HepG2 (cell line): Measurements from ENCODE around the gene LSM2. TPM values are rescaled to one million over a fixed set of nuclear protein-coding genes. Genes with fewer than 3 reads are reported as not detected.
"Not testable (repeated sequence)": the region's sequence is repeated elsewhere in the genome, so short reads cannot be mapped to it uniquely, and the experiment has no call there.

Experiments used
- ATAC-seq: fragments of 200-7000 bp; cut with Tn5 transposase; 3 replicates; pipeline ENCODE4 v1.9.1; 2020; ENCODE audit warnings: mild to moderate bottlenecking, moderate library complexity
- BruUV-seq: library from RNA; stranded (reverse); fragments of 400-500 nt; replicated peaks from 2 replicates; lab custom pipeline; 2021; lab: Mats Ljungman, UMichigan
- CTCF ChIA-PET: fragments of 300-600 bp; formaldehyde crosslinking; extraction: SDS; loops from one replicate; lab custom pipeline; 2021; ENCODE audit warnings: low total read pairs, inconsistent platforms, low intra/inter-chr PET ratio; lab: Yijun Ruan, JAX
- POLR2A ChIA-PET: fragments of 350-600 bp; sonication (Branson Sonifier 250); formaldehyde crosslinking; loops from one replicate; lab custom pipeline; 2020; ENCODE audit warnings: antibody characterized with exemption, inconsistent platforms; lab: Yijun Ruan, JAX
- DNase-seq: peaks from one replicate; pipeline ENCODE4 v3.0.0-alpha.2; 2015; ENCODE audit warnings: low spot score
- FAIRE-seq: peaks from 3 replicates; lab custom pipeline; 2011; peaks lifted over from hg19 to GRCh38; lab: Jason Lieb, UNC
- H2AFZ ChIP-seq: one replicate; pipeline ENCODE4 v1.6.1; 2011; ENCODE audit warnings: low read length, inconsistent platforms
- H3K27ac ChIP-seq: fragments of 300-600 bp; 3 replicates; pipeline ENCODE4 v1.8.0; 2011; ENCODE audit warnings: mixed run types, mild to moderate bottlenecking, mixed read lengths, low read length, inconsistent platforms; ENCODE audit not compliant: insufficient read depth; ENCODE audit errors: extremely low read length
- H3K27me3 ChIP-seq, 2 experiments: fragments of 200-600 bp in 1 of 2; 2 replicates in 1 of 2; 3 replicates in 1 of 2; pipeline versions ENCODE4 v1.6.0 to v1.8.0; 2011; ENCODE audit warnings: low read length in 2 of 2, mild to moderate bottlenecking in 2 of 2, moderate library complexity in 2 of 2, inconsistent platforms in 1 of 2; ENCODE audit not compliant: insufficient read depth in 2 of 2, control insufficient read depth in 1 of 2
- H3K36me3 ChIP-seq, 2 experiments: fragments of 200-600 bp in 1 of 2; replicated peaks in 1 of 2; 2 replicates in 1 of 2; 3 replicates in 1 of 2; pipeline versions ENCODE4 v1.5.1 to v1.8.0; 2011; ENCODE audit warnings: low read length in 2 of 2, inconsistent platforms in 1 of 2; ENCODE audit not compliant: insufficient read depth in 2 of 2, control insufficient read depth in 1 of 2
- H3K4me1 ChIP-seq: 2 replicates; pipeline ENCODE4 v1.5.1; 2012; ENCODE audit warnings: low read length, inconsistent platforms; ENCODE audit not compliant: insufficient read depth
- H3K4me2 ChIP-seq: 2 replicates; pipeline ENCODE4 v1.6.0; 2011; ENCODE audit warnings: low read depth, low read length, inconsistent platforms
- H3K4me3 ChIP-seq, 3 experiments: fragments of 200-600 bp in 1 of 3; sonication (generic), shearing (Covaris generic) in 1 of 3; replicated peaks in 1 of 3; 2 replicates each; pipeline ENCODE4 v1.5.1; 2011 to 2016; ENCODE audit warnings: low read length in 3 of 3, inconsistent platforms in 2 of 3, low read depth in 2 of 3, mild to moderate bottlenecking in 2 of 3, control low read depth in 1 of 3, mixed read lengths in 1 of 3; ENCODE audit not compliant: insufficient read depth in 1 of 3
- H3K79me2 ChIP-seq: one replicate; pipeline ENCODE4 v1.6.1; 2011; ENCODE audit warnings: low read length, inconsistent platforms; ENCODE audit not compliant: insufficient read depth
- H3K9ac ChIP-seq: 2 replicates; pipeline ENCODE4 v1.6.0; 2011; ENCODE audit warnings: mild to moderate bottlenecking, low read depth, low read length, inconsistent platforms; ENCODE audit not compliant: insufficient read depth
- H3K9me3 ChIP-seq: 2 replicates; pipeline ENCODE4 v1.5.1; 2012; ENCODE audit warnings: mild to moderate bottlenecking, low read length
- H4K20me1 ChIP-seq: 2 replicates; pipeline ENCODE4 v1.6.0; 2011; ENCODE audit warnings: inconsistent platforms, mild to moderate bottlenecking, low read length, moderate library complexity; ENCODE audit not compliant: insufficient read depth
- DDIT3 ChIP-seq: sonication (generic); formaldehyde crosslinking; IDR thresholded peaks from 2 replicates; pipeline ENCODE4 v1.4.0; 2020; ENCODE audit warnings: mild to moderate bottlenecking, missing genetic modification reagents
- IKZF1 ChIP-seq: fragments of 450-650 bp; IDR thresholded peaks from 2 replicates; pipeline ENCODE4 v1.7.1; 2016
- IKZF5 ChIP-seq: IDR thresholded peaks from 2 replicates; pipeline ENCODE4 v1.6.1; 2018; ENCODE audit warnings: missing genetic modification reagents, mild to moderate bottlenecking, missing compliant biosample characterization
- IRF2 ChIP-seq: IDR thresholded peaks from 2 replicates; pipeline ENCODE4 v1.6.1; 2018; ENCODE audit warnings: missing genetic modification reagents, missing compliant biosample characterization
- MED8 ChIP-seq: sonication (generic); formaldehyde crosslinking; IDR thresholded peaks from 2 replicates; pipeline ENCODE4 v1.8.1; 2023; ENCODE audit warnings: mild to moderate bottlenecking, missing genetic modification reagents; ENCODE audit not compliant: insufficient replicate concordance
- MTF2 ChIP-seq: sonication (generic); formaldehyde crosslinking; IDR thresholded peaks from 2 replicates; pipeline ENCODE4 v1.5.0; 2020; ENCODE audit warnings: missing genetic modification reagents, borderline replicate concordance
- PAF1 ChIP-seq: IDR thresholded peaks from 2 replicates; pipeline ENCODE4 v1.6.1; 2016; ENCODE audit warnings: missing genetic modification reagents, missing compliant biosample characterization
- TBX2 ChIP-seq: sonication (generic); formaldehyde crosslinking; IDR thresholded peaks from 2 replicates; pipeline ENCODE4 v1.5.0; 2020; ENCODE audit warnings: missing genetic modification reagents, mild to moderate bottlenecking, borderline replicate concordance
- ZBTB33 ChIP-seq: sonication (generic); formaldehyde crosslinking; IDR thresholded peaks from 2 replicates; pipeline ENCODE4 v1.4.0; 2020; ENCODE audit warnings: missing genetic modification reagents
- ZC3H4 ChIP-seq: sonication (generic); formaldehyde crosslinking; IDR thresholded peaks from 2 replicates; pipeline ENCODE4 v1.4.0; 2020; ENCODE audit warnings: missing genetic modification reagents, borderline replicate concordance
- ZNF10 ChIP-seq: sonication (generic); formaldehyde crosslinking; IDR thresholded peaks from 2 replicates; pipeline ENCODE4 v1.4.0; 2020; ENCODE audit warnings: mild to moderate bottlenecking, low read depth, missing genetic modification reagents, borderline replicate concordance
- ZNF468 ChIP-seq: sonication (generic); formaldehyde crosslinking; IDR thresholded peaks from 2 replicates; pipeline ENCODE4 v1.8.0; 2022; ENCODE audit warnings: mild to moderate bottlenecking, moderate library complexity, missing genetic modification reagents
- ZNF770 ChIP-seq: sonication (generic); formaldehyde crosslinking; IDR thresholded peaks from 2 replicates; pipeline ENCODE4 v1.5.0; 2020; ENCODE audit warnings: mild to moderate bottlenecking, missing genetic modification reagents
- WGBS: methylation state at CpG from one replicate; pipeline ENCODE4 v1.1.6; 2017; ENCODE audit warnings: low lambda C conversion rate; 5-methylcytosine and 5-hydroxymethylcytosine counted together
- in situ Hi-C: cut with HindIII; loops from 2 replicates; pipeline ENCODE4 v1.10.0; 2017; ENCODE audit warnings: low pct_unique_long_range_greater_than_20kb; ENCODE audit not compliant: extremely low pct_ligation_motif_present
- intact Hi-C: fragments of 100-400 bp; cut with micrococcal nuclease; formaldehyde crosslinking; loops from one replicate; pipeline ENCODE4 v1.10.0; 2022; ENCODE audit not compliant: unreplicated experiment
- polyA plus RNA-seq, 8 experiments: library from polyadenylated mRNA; depleted of rRNA in 3 of 8; stranded (reverse) in 7 of 8; unstranded in 1 of 8; fragments of >200 nt; fragmentation: Illumina TruSeq in 4 of 8; extraction: Trizol in 4 of 8; gene quantifications; 2 replicates each; pipeline versions ENCODE4 v1.2.1 to v1.2.3, GENCODE V29; 2011 to 2016; ENCODE audit warnings: low read depth in 4 of 8, missing spikeins in 1 of 8, mixed read lengths in 1 of 8; ENCODE audit not compliant: insufficient read depth in 1 of 8
- total RNA-seq, 5 experiments: library from RNA; depleted of rRNA; stranded (reverse); fragments of >200 nt; fragmentation: Illumina TruSeq; extraction: Trizol; gene quantifications; 2 replicates each; pipeline ENCODE4 v1.2.3, GENCODE V29; 2016; ENCODE audit warnings: low read depth in 1 of 5

The LSM2 gene
- total and polyA plus RNA-seq, 2 of the 13 experiments (the other 11 are each of a cell fraction or from before 2014, with no cell fraction given): 69.4 to 90.5 TPM

- peak; percentile 39; the same call in 1 of the 2 replicates for TF ChIP-seq ZBTB33 (CRISPR knock-in tag)
- TF ChIP-seq IRF2 (CRISPR knock-in tag): 0 out of 2 replicates have a peak, but pooled peaks have one; percentile 25
- no peak for TF ChIP-seq DDIT3 (CRISPR knock-in tag)
- no peak for TF ChIP-seq IKZF1
- no peak for TF ChIP-seq MTF2
- TF ChIP-seq ZNF10: no peak
- no peak for TF ChIP-seq ZNF468 (CRISPR knock-in tag)
These were observed 35.3 kb upstream of the LSM2 start (continued) for GRCh38 chr6:31842053-31842452.

GRCh38 chr6:31839779-31840126, 33.0 kb upstream of the LSM2 start:
- FAIRE-seq, H3K27me3 ChIP-seq, H3K27ac ChIP-seq, H3K4me3 ChIP-seq, ATAC-seq, H3K9me3 ChIP-seq, H2AFZ ChIP-seq, CTCF ChIA-PET, H3K4me2 ChIP-seq, BruUV-seq, in situ Hi-C loops, DNase-seq, H3K9ac ChIP-seq: not testable (repeated sequence)
- POLR2A ChIA-PET: interaction anchor here (0.8 to 15.7 kb wide), 7 partner anchors 9 to 101 kb away, joined by 3 to 264 read pairs (median 11); partner anchors contain the start of genes HSPA1A, HSPA1B, HSPA1L and MSH5
- Histone ChIP-seq H3K79me2 (peaks cover 33% of the 10 kb centered on the region), H3K36me3 (peaks cover 12 to 33% of the 10 kb centered on the region in 2 experiments), H4K20me1 (peaks cover 43% of the 10 kb centered on the region), H3K4me1 (peaks cover 39% of the 10 kb centered on the region)
- 93% methylated on average over 8 of the region's 8 CpGs for WGBS
- intact Hi-C loops: loop anchor here (10.0 kb wide), 1 partner anchor 115 kb away; the partner anchor contains the start of genes NELFE and SKIC2
- TF ChIP-seq ZC3H4 (CRISPR knock-in tag) (0 out of 2 replicates have a peak, but pooled peaks have one; percentile 21), IKZF5 (CRISPR knock-in tag) (peak; percentile 12; the same call in 1 of the 2 replicates), PAF1 (CRISPR knock-in tag) (0 out of 2 replicates have a peak, but pooled peaks have one; percentile 15), MED8 (CRISPR knock-in tag) (peak; percentile 38), ZNF770 (0 out of 2 replicates have a peak, but pooled peaks have one; percentile 21), TBX2 (CRISPR knock-in tag) (peak; percentile 16; the same call in 1 of the 2 replicates)
